Activated gamma-delta T cell treated with Interleukin-2 at 50 U/mL for 16 hours (primary cell): ENCODE measurements around the gene CFAP99.

Experiments
- DNase-seq: peaks from one replicate; pipeline ENCODE4 v3.0.0-alpha.2; 2020

Gene CFAP99

DNA sequence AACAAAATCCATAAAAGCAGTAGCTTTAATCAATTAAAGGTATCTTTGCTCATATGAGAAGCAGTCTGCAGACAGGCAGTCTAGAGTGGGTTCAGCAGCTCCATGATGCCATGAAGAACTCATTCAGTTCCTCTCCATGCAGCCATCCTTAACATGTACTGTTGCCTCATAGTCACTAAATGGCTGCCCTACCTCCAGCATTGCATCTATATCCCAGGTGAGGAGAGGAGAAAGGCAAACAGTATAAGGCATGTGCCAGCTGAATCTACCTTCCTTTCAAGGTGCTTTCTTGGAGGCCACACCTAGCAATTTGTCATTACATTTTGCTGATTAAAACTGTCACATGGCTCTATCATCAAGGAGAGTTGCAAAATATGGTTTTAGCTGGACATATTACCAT, 13.2 kb downstream of the CFAP99 start:
- no peak for DNase-seq

DNA sequence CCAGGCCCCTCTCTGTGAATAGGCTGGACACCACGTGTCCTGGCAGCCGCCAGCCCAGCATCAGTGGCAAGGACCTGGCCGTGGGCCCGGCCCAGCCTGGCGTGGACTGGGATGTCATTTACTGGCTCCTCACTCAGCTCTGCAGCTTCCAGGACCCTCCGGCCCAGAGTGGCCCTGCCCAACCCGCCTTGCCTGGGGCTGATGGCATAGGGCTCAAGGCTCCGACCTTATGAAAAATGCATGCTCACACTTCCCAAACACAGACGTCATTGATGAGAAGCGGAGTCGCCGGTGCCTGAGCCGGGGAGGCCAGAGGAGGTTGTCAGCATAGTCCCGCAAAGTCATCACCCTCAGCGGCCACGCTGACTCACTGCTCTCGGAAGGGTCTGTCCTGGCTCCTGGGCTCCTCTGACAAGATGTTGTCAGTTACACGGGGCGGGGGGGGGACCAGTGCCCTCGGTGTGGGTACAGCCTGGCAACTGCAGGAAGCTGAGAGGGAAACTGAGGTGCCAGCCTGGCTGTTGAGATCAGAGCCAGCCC, 14.3 kb downstream of the CFAP99 start:
- DNase-seq = no peak

DNA sequence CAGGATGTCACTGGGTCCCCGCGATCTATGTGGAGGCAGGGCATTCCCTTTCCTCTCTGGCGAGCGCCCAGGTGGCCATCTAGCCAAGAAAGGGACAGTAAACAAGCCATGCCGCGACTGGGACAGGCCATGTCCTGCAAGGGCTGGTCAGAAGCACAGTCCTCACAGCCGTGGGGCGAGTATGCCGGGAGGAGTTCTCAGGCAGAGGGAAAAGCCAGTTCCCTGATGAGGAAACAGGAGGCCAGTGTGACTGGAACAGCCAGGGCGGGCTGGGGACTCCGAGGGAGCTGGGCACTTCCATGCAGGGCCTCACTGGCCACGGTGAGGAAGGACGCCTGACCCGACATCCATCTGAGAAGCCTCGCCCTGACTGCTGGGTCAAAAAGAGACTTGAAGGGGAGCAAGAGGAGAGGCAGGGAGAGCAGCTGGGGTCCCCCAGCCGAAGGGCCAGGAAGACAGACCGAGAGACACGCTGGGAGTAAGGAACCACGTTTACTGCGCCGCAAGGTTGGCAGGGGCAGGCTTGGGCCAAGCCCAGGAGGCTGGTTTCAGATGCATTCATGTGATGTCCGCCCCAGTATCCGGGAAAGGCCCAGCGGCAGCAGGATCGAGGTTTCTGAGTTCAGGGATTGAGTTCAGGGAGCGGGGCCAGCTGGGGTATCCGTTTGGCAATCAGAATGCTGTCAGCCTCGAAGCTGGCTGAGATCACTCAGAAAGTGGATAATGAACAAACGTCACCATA, 15.0 kb downstream of the CFAP99 start:
- DNase-seq = no peak

DNA sequence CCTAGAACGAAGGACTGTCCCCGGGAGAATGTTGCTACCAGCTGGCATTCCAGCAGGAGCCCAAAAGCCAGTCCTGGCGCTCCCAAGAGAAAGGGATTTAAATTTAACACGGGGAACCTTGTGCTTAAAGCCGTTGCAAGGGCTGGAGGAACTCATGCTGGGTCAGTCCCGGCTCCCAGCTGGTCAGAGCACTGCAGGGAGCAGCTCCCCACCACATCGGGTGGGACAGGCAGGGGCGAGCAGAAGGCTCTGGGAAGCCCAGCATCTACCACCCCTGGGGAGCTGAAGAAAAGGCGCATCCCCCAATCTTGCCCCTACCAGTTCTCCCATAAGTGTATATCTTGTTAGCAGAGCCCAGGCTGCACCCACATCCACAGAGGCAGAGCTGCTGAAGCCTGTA, 15.7 kb downstream of the CFAP99 start:
- no peak for DNase-seq

DNA sequence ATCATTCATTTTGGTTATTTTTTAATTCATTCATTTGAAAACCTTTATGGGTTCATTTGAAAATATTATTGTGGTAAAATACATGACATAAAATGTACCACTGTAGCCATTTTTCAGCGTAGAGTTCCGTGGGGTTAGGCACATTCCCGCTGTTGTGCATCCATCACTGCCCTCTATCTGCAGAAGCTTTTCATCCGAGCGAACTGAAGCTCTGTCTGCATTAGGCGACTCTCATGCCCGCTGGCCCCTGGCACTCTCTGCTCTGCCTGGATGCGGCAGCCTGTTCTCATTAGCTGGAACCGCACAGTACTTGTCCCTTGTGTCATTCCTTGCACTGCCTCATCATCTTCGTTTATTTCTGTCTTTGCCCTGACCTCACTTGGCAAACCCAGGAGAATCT, 17.5 kb downstream of the CFAP99 start:
- no peak for DNase-seq

DNA sequence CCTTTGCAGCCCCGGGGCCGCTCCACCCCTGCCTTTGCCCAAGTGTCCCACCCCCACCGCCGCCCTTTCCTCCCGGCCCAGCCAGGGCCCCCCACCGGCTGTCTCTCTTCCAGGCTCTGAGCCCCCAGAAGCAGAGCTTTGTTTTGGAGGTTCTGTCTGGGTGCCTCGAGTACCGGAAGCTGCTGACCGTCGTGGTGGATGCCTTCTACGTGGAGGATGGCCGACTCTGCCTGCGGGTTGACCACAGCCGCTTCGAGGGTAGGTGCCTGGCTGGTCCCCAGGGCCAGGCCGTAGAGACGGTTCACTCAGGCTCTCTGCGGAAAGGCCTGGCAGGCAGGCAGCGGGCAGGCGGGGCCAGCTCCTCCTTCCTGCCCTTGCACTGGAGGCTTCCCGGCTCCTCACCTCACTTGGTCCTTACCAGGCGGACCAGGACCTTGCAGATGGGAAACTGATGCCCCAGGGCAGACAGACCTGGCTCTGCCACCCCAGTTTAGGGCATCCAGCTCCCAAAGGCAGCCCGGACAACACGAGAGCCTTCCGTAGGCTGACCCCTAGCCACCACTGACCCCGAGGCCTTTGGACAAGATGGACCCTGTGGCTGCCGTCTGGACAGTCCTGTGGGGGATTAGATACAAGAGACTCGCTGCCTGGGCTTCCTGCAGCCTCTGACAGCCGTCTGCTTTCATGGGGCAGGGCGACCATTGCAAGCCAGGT, 18.2 kb downstream of the CFAP99 start:
- DNase-seq = no peak

DNA sequence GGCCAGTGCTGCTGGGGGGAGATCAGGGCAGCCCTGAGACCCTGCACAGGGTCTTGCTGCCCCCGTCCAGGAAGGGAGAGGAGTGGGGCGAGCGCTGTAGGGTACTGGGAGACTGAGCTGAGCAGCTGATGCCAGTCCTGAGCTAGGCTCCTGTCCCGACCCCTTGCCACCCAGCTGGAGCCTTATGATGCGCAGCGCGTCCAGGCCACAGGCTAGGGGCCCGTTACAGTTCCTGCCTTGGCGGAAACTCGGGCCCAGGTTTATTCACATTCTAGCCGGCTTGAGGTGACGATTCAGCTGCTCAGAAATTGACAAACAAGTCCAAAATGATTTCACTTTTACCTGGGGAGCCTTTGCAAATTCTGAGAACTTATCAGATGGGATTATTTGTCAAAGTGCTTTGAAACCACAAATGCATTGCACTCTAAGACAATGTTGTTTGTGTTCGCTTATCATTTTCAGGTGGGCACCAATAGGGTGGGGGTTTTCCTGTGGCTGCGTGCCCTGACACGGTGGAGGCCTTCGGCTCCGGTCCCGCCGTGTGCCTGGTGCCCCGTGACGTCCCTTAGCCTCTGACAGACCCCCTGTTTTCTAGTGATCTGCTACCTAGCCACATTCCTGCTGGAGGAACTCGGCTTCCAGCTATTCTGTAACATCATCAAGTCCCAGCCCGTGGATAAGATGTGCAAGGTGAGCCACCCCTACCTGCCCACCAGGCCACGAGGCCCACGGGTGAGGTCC, 18.9 kb downstream of the CFAP99 start:
- no peak for DNase-seq

DNA sequence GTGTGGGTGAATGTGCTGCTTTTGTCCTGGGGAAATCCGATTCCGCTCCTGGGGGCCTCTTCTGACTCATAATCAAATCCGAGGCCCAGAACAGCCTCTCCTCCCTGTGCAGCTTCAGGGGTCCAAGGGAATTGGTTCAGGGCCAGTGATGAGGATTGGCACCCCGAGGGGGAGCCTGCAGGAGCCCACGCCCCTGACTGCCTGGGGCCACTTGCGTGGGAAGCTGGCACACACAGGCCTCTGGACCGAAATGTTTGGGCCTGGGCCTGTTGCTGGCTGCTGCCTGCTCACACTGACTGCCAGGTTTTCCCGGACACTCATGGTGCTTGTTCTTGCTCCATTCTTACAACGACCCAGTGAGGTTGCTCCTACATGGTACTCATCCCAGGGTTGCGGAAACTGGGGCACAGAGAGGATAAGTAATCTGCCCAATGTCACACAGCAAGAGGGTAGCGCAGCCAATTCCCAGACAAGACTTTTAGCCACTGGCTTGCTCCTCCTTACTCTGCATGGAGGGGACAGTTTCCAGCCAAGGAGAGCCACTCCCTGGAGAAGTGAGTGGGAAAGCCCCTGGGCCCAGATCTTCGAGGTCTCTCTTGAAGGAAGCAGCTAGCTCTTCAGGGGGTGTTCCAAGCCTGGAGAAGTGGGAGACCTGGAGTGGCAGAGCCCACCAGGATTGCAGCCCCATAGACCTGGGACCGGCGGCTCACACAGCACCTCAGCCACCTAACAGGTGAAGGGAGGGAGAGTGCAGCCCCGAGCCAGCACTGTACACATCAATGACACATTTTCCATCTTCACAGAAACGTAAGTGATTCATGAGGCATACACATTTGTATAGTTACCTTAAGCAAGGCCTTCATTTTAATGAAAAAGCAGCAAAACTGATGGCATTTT, 20.3 kb downstream of the CFAP99 start:
- no peak for DNase-seq

DNA sequence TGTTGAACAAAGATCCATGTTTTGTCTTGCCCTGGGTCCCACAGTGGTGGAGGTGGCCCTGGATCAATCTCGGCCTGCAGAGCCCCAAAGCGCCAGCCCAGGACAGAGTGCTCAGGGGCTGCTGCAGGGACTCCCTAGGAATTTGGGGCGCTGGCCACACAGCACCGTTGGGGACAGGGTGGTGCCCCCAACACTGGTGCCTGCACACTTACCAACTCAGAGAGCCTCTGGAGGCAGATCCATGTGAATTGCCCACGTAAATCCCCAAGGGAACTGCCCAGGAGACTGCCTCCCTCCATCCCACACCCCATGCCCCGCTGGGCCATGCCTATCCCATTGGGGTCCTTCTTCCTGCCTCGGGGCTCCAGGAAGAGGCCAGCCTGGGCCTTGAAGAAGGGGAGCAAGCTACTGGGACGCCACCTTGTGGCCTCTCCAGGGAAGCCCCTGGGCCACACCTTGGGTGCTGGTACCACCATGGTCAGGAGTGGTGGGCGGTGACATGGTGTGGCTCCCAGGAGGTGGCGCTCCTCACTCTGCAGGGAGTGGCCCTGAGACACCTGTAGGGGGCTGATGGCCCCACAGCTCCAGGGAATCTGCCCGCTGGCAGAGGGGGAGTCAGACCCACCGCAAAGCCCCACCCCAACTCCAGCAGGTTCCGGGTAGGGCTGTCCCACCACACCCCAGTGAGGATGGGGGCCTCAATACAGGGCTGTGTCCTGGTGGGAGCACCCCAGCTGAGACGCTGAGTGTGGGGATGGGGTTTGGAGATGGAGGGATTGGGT, 22.8 kb downstream of the CFAP99 start:
- peak; percentile 64 for DNase-seq

DNA sequence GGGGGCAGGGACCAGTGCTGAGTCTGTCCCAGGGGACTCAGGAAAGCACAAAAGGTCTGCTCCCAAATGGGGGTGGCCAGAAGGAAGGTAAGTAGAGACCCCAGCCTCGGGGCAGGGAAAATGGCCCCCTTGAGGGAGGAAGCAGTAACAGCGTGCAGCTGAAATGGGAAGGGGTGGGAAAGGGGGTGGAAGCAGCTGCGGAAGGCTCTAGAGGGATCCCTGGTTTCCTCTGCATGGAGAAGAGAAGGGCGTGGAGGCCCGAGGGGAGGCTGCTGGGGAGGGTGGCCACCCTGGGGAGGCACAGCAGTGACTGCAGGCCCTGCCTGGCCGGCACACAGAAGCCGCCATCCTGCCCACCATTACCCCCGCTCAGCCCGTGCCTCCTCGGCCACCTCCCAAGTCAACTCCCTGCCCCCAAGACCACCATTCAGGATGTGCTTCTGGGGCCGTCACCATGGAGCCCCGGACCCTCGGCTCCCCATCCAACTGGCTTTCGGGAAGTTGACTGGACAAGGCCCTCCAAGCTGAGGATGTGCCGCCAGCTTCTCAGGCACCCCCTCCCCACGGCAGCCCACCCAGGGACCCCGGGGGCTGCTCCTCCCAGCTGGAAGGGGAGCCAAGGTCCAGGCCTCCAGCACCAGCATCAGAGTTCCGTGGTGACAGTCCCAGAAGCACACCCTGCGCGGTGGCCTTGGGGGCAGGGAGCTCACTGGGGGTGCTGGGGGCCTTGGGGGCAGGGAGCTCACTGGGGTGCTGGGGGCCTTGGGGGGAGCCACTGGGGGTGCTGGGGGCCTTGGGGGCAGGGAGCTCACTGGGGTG, 23.6 kb downstream of the CFAP99 start:
- DNase-seq = no peak

DNA sequence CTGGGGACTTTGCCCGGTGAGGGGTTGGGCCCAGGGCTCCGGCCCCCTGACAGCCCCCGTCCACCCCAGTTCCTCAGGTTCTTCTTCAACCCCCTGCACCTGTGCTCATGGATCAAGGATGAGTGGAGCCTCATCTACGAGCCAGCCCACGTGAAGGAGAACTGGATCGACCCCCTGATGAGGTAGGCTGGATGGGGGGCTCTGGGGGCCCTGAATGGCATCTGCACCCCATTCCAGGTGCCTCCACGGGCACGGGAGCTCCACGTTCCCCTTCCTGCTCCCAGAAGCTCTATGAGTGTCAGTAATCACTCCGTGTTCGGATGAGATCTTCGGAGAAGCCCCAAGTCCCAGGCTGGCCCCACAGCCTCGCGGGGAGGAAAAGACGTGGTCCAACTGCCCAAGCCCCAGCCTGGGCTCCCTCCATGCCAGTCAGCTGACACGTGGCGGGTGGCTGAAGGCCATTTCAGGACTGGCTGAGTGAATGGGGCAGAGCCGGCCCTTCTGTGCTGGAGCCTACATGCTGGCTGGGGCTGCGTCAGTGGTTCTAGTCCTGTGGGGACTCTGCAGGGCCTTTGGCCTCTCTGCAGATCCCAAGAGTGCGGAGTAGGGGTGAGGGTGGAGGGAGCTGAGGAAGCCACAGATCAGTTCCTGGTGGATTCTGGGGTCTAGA, 24.4 kb downstream of the CFAP99 start:
- DNase-seq = no peak

DNA sequence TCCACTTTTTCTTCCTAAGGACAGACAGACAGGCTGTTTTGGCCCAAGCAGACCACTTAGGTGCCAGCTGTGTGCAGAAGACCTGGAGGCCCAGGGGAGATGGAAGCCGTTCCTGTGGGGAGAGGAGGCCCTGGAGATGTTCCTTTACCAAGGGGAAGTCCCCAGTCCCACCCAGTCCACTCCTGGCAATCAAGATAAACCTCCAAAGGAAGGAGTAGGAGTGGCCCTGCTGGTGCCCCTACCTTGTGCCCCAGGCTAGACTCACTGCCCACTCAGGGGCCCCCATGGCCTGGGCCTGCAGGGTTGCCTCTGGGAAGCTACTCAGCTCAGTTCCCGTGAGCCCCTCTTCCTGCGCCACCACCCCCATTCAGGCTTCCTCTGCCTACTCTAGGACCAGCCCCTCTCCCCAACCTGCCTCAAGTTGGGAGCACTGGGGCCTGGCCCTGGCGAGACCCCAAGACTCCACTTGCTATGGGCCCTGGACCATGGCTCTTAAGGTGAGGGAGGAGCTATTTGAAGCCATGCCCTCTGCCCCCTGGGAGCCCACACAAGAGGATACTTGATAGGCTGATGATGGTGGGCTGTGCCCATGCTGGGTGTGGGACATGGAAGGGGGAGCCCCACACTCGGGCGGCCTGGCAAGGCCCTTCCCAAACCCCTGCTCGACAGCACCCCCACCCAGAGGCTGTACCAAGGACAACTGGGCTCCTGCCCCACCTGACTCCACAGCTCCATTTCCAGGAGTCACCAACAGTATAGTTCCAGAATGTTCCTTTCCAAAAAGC, 25.4 kb downstream of the CFAP99 start:
- DNase-seq = no peak

DNA sequence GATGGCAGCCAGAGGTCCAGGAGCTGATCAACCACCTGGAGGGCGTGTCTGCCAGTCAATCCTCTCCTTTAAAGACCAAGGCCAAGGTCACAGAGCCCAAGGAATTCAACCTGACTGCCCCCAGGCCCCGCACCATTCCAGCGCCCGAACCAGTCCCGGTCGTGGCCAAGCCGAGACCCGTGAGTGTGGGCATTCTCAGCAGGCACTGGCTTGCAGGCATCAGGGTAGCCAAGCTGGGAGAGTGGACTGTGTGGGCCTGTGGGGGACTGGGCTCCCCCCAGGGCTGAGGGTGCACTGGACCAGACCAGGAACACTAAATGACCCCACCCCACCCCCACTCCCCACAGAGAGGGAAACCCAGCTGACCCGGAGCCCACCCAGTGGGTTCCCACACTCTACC, 26.4 kb downstream of the CFAP99 start:
- DNase-seq = no peak

DNA sequence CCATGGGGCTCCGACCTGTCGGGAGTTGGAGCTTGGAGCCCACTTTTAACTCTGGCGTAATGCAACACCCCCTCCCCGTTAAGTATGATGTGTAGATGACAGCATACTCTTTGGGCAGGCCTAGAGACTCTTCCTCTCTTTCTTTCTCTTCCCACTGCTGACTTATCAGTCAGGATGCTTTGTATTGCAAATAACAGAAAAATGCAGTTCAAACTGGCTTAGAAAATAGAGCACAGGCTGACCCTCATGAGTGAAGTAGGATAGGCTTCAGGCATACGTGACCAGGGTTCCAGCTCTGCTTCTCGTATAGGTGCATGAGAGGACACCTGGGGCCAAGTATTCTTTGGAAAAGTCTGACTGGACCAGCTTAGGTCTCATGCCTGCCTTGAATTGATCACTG, 26.8 kb downstream of the CFAP99 start:
- no peak for DNase-seq

DNA sequence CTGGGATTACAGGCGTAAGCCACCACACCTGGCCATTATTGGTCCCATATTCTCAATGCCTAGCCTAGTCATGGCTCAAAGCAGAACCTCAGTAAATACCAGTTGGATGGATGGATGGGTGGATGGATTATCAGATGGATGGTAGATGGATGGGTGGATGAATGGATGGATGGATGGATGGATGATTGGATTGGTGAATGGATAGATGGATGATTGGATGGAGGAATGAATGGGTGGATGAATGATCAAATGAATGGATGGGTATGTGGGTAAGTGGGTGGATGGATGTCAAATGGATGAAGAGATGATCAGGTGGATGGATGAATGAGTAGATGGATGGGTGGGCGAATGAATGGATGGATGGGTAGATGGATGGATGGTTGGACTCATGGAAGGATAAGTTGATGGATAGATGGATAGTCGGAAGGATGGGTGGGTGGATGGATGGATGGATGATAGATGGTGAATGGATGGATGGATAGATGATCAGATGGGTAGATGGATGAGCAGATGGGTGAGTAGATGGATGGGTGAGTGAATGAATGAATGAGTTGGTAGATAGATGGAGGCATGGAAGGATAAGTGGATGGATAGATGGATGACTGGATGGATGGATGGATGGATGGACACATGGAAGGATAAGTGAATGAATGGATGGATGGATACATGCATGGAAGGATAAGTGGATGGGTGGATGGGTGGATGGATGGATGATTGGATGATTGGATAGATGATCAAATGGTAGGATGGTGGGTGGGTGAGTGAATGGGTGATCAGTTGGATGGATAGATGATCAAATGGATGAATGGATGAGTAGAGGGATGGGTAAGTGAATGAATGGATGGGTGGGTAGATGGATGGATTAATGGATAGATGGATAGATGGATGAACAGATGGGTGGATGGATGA, 28.2 kb downstream of the CFAP99 start:
- DNase-seq = no peak

DNA sequence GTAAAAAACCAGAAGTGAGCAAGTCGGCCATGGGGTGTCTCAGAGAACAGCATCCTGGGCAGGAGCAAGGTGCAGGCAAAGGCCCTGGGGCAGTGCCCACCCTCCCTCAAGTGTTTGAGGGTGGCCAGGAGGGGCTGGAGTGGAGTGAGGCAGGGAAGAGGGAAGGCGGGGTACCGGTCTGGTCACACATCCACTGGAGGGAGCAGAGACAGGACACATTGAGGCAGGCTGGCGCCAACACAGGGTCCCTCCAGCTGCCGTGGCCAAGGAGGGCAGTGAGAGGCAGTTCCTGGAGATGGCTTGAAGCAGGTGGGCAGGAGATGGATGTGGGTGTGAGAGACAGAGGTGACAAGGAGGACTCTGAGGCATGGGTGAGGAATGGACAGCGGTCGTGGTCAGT, 29.8 kb downstream of the CFAP99 start:
- DNase-seq = no peak

DNA sequence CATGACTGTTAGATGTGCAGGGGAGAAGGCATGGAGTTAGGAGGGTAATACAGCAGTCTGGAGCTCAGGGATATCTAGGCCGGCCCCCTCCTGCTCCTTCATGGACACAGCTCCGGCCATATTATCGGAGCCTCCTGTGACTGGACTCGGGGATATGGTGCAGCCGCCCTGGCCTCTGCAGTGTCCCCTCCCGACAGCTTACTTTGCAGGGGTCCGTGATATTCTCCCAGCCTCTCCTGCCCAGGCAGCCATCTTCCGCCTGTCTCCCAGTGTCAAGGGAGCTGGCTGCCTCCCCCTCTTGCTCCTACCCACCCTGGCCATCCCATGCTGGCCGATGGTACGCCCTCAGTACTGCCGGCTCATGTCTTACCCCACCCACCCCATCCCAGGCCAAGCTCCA, 30.3 kb downstream of the CFAP99 start:
- DNase-seq = no peak
